Lower leg skin (tissue), 3 donors: ENCODE data around the gene FAM210A.

Source experiments
- CTCF ChIP-seq, 3 donors: fragments of 450-650 bp; IDR thresholded peaks; one replicate each; pipeline ENCODE4 v1.5.1; 2016; ENCODE audit warnings: antibody characterized with exemption in 3 of 3, mild to moderate bottlenecking in 3 of 3, moderate library complexity in 2 of 3
- POLR2A ChIP-seq, 2 donors: fragments of 450-650 bp; IDR thresholded peaks; one replicate each; pipeline ENCODE4 v1.6.1; 2016 to 2017; ENCODE audit warnings: antibody characterized with exemption in 2 of 2, mild to moderate bottlenecking in 1 of 2, moderate library complexity in 1 of 2

GRCh38 chr18:13720123-13720522, 6.2 kb downstream of the FAM210A start:
- no peak for TF ChIP-seq POLR2A (IDR thresholded peaks at IDR 0.05)
- TF ChIP-seq CTCF (IDR thresholded peaks at IDR 0.05), result no peak
